Upper lobe of left lung (tissue), 4 donors: ENCODE data around the gene ABCD3.

Experiments used
- POLR2A ChIP-seq, 4 donors: fragments of 450-650 bp; IDR thresholded peaks; one replicate each; pipeline ENCODE4 v1.5.1; 2016 to 2017; ENCODE audit warnings: antibody characterized with exemption in 4 of 4, mild to moderate bottlenecking in 2 of 4
- POLR2AphosphoS5 ChIP-seq, 2 donors: sonication (generic); formaldehyde crosslinking; IDR thresholded peaks; one replicate each; pipeline ENCODE4 v1.5.1; 2017; ENCODE audit warnings: antibody characterized with exemption in 2 of 2
- TF ChIP-seq, protein P1 (sequence below), 6 experiments: fragments of 450-650 bp in 4 of 6; fragments of 200-600 bp in 2 of 6; sonication (generic) in 2 of 6; IDR thresholded peaks; one replicate each; pipeline ENCODE4 v1.5.1; 2016 to 2019; ENCODE audit warnings: antibody characterized with exemption in 6 of 6

DNA sequence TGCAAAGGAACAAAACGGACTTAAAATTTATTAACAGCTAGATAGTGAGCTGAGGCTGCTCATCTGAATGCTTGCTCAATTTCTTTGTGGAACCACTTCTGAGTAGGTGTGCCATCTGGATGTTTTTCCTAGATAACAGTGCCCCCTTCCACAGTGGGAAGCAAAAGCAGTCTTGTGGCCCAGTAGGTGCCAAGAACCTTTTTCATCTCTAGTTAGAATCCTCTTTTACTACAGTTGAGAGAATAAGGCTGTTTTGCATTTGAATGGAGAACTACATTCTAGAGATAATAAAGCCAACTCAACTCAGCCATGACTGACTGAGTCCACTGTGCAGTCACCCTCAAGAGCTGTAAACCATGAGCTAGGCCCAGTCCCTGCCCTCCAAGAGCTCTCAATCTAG, 110.1 kb downstream of the ABCD3 start:
- TF ChIP-seq, protein P1, sequence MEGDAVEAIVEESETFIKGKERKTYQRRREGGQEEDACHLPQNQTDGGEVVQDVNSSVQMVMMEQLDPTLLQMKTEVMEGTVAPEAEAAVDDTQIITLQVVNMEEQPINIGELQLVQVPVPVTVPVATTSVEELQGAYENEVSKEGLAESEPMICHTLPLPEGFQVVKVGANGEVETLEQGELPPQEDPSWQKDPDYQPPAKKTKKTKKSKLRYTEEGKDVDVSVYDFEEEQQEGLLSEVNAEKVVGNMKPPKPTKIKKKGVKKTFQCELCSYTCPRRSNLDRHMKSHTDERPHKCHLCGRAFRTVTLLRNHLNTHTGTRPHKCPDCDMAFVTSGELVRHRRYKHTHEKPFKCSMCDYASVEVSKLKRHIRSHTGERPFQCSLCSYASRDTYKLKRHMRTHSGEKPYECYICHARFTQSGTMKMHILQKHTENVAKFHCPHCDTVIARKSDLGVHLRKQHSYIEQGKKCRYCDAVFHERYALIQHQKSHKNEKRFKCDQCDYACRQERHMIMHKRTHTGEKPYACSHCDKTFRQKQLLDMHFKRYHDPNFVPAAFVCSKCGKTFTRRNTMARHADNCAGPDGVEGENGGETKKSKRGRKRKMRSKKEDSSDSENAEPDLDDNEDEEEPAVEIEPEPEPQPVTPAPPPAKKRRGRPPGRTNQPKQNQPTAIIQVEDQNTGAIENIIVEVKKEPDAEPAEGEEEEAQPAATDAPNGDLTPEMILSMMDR (IDR thresholded peaks at IDR 0.05): no peak
- TF ChIP-seq POLR2A (IDR thresholded peaks at IDR 0.05) (no peak), POLR2AphosphoS5 (IDR thresholded peaks at IDR 0.05) (no peak)
